WERI-Rb-1 (cell line): ENCODE results near the gene WARS2.

Source experiments
- DNase-seq: peaks from one replicate; pipeline ENCODE4 v3.0.0-alpha.2; 2020
- H3K27ac ChIP-seq: fragments of 250-450 bp; sonication (Bioruptor Pico); 2 replicates; pipeline ENCODE4 v1.5.1; 2020; ENCODE audit warnings: mild to moderate bottlenecking, moderate library complexity
- H3K27me3 ChIP-seq: fragments of 250-450 bp; sonication (Bioruptor Pico); 2 replicates; pipeline ENCODE4 v1.5.1; 2021; ENCODE audit warnings: mild to moderate bottlenecking, low read depth, moderate library complexity; ENCODE audit not compliant: insufficient read depth, severe bottlenecking
- H3K36me3 ChIP-seq: fragments of 250-450 bp; sonication (Bioruptor Pico); 2 replicates; pipeline ENCODE4 v1.5.1; 2020; ENCODE audit warnings: mild to moderate bottlenecking, moderate library complexity
- H3K4me3 ChIP-seq: 2 replicates; pipeline ENCODE4 v1.5.1; 2011; ENCODE audit warnings: low read depth, mild to moderate bottlenecking, control low read depth, low read length
- H3K9me3 ChIP-seq: fragments of 250-450 bp; sonication (Bioruptor Pico); 2 replicates; pipeline ENCODE4 v1.5.1; 2021; ENCODE audit warnings: mild to moderate bottlenecking, moderate library complexity; ENCODE audit not compliant: severe bottlenecking
- TF ChIP-seq, protein P1 (sequence below): IDR thresholded peaks from 2 replicates; pipeline ENCODE4 v1.5.1; 2011; ENCODE audit warnings: low read depth, mild to moderate bottlenecking, control low read depth, inconsistent platforms, low read length

The WARS2 gene

GRCh38 chr1:119005724-119006405 lies 134.6 kb downstream of the WARS2 start:
- H3K9me3 ChIP-seq: peaks cover 10% of the 10 kb centered on the region
- no peak overlapping the region for H3K27ac ChIP-seq
- H3K4me3 ChIP-seq: no peak overlapping the region
- H3K27me3 ChIP-seq: peaks cover 29% of the 10 kb centered on the region
- no peaks in the 10 kb centered on the region for H3K36me3 ChIP-seq
- DNase-seq: no peak
- TF ChIP-seq, protein P1, sequence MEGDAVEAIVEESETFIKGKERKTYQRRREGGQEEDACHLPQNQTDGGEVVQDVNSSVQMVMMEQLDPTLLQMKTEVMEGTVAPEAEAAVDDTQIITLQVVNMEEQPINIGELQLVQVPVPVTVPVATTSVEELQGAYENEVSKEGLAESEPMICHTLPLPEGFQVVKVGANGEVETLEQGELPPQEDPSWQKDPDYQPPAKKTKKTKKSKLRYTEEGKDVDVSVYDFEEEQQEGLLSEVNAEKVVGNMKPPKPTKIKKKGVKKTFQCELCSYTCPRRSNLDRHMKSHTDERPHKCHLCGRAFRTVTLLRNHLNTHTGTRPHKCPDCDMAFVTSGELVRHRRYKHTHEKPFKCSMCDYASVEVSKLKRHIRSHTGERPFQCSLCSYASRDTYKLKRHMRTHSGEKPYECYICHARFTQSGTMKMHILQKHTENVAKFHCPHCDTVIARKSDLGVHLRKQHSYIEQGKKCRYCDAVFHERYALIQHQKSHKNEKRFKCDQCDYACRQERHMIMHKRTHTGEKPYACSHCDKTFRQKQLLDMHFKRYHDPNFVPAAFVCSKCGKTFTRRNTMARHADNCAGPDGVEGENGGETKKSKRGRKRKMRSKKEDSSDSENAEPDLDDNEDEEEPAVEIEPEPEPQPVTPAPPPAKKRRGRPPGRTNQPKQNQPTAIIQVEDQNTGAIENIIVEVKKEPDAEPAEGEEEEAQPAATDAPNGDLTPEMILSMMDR: no peak

GRCh38 chr1:119004781-119005180 lies 135.7 kb downstream of the WARS2 start:
- no peak for DNase-seq
- Histone ChIP-seq H3K4me3 (no peak overlapping the region), H3K27ac (no peak overlapping the region), H3K36me3 (no peaks in the 10 kb centered on the region), H3K9me3 (peaks cover 10% of the 10 kb centered on the region), H3K27me3 (peaks cover 36% of the 10 kb centered on the region)
- TF ChIP-seq, protein P1: no peak

GRCh38 chr1:119004129-119004527 lies 136.3 kb downstream of the WARS2 start:
- no peak overlapping the region for H3K4me3 ChIP-seq
- no peak overlapping the region for H3K27ac ChIP-seq
- H3K9me3 ChIP-seq: peaks cover 10% of the 10 kb centered on the region
- DNase-seq: no peak
- peaks cover 36% of the 10 kb centered on the region for H3K27me3 ChIP-seq
- H3K36me3 ChIP-seq: no peaks in the 10 kb centered on the region
- TF ChIP-seq, protein P1: no peak

GRCh38 chr1:119003413-119004128 lies 136.9 kb downstream of the WARS2 start:
- peaks cover 36% of the 10 kb centered on the region for H3K27me3 ChIP-seq

DNA sequence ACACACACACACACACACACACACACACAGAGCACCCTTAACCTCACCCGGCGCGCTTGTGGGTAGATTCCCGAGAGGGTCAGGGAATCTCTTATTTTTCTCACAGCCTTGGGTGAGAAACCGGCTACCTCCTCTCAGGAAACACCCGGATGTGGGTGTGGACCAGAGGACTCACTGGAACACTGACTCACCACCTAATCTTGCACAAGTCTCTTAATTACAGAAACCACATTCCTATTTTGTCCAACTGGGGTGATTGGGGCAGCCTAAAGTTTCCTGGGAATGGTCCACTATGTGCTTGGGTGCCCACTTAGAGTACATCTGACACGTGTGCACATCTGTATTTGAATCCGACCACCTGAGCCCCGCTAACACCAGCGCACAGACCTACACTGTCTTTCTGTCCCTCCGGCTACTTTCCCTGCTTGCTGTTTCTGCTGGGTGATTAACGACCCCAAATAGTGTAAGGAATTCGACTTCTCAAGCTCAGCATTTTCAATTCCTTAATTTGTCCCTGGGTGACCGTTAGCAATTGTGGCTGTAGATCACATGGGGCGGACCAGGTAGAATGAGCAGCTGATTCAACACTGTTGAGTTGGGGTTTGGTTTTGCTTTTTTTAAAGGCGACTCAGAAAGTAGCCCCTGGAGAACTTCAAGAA lies 138.3 kb downstream of the WARS2 start:
- TF ChIP-seq, protein P1: no peak
- no peak overlapping the region for H3K27ac ChIP-seq
- peaks cover 10% of the 10 kb centered on the region for H3K9me3 ChIP-seq
- H3K36me3 ChIP-seq: no peaks in the 10 kb centered on the region
- H3K4me3 ChIP-seq: no peak overlapping the region
- peaks cover 23% of the 10 kb centered on the region for H3K27me3 ChIP-seq
- no peak for DNase-seq

More at GRCh38 chr1:119003413-119004128, 136.9 kb downstream of the WARS2 start:
- DNase-seq: no peak
- Histone ChIP-seq H3K27ac (no peak overlapping the region), H3K4me3 (no peak overlapping the region), H3K36me3 (no peaks in the 10 kb centered on the region), H3K9me3 (peaks cover 10% of the 10 kb centered on the region)
- TF ChIP-seq, protein P1: peak; percentile 34; the same call in 1 of the 2 replicates
